ENCODE results near the gene POLR1E.

The POLR1E gene

DNA sequence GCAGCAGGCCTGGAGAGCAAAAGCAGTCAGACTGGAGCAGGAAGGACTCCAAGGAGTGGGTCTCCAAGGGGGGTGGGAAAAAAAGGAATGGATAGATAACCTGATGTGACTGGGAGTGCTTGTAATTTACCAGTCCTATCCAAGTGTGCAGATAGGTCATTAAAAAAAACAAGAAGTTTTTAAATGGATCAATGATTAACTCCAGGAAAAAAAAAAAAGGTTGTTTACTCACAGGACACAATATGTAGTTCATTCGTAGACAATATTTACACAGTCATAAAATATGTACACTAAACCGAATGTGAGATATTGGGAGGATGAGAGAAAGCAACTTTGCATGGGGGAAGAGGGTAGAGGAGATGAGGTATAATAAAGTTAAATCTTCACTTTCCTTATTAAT, 40.9 kb upstream of the POLR1E start:
- Histone ChIP-seq H3K9ac (ENCODE audit: insufficient read length) (no peak overlapping the region), H3K36me3 (ENCODE audit: insufficient read depth, low read length) (peaks cover 47% of the 10 kb centered on the region)
- TF ChIP-seq FOXP2 (optimal IDR thresholded peaks at IDR 0.05; ENCODE audit: control extremely low read depth, extremely low read length, insufficient read depth) (no peak), EZH2 (IDR thresholded peaks at IDR 0.05) (no peak), POLR2AphosphoS5 (IDR thresholded peaks at IDR 0.05; ENCODE audit: borderline replicate concordance, low read depth, low read length) (no peak)

DNA sequence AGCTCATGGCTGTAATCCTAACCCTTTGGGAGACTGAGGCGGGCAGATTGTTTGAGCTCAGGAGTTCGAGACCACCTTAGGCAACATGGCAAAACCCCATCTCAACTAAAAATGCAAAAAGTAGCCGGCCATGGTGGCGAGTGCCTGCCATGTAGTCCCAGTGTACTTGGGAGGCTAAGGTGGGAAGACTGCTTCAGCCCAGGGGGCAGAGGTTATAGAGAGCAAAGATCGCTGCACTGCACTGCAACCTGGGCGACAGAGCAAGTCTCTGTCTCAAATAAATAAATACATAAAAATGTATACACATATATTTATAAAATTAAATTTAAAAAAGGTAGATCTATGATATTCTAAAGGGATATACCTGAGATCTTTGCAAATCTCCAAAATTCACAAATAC, 39.9 kb upstream of the POLR1E start:
- Histone ChIP-seq H3K4me3 (no peak overlapping the region), H3K36me3 (ENCODE audit: insufficient read depth, low read length) (peaks cover 40% of the 10 kb centered on the region), H3K9ac (ENCODE audit: insufficient read length) (no peak overlapping the region), H3K27ac (no peak overlapping the region), H3K9me3 (ENCODE audit: low read depth, low read length) (no peaks in the 10 kb centered on the region)
- no peak for DNase-seq (ENCODE audit: low read depth, low spot score)
- TF ChIP-seq FOXP2 (optimal IDR thresholded peaks at IDR 0.05; ENCODE audit: control extremely low read depth, extremely low read length, insufficient read depth) (no peak), POLR2AphosphoS5 (IDR thresholded peaks at IDR 0.05; ENCODE audit: borderline replicate concordance, low read depth, low read length) (no peak), EZH2 (IDR thresholded peaks at IDR 0.05) (no peak)

More for the DNA sequence above, 40.9 kb upstream of the POLR1E start:
- Histone ChIP-seq H3K9me3 (ENCODE audit: low read depth, low read length) (no peaks in the 10 kb centered on the region), H3K27ac (no peak overlapping the region), H3K4me3 (no peak overlapping the region)
- DNase-seq (ENCODE audit: low read depth, low spot score) = no peak

DNA sequence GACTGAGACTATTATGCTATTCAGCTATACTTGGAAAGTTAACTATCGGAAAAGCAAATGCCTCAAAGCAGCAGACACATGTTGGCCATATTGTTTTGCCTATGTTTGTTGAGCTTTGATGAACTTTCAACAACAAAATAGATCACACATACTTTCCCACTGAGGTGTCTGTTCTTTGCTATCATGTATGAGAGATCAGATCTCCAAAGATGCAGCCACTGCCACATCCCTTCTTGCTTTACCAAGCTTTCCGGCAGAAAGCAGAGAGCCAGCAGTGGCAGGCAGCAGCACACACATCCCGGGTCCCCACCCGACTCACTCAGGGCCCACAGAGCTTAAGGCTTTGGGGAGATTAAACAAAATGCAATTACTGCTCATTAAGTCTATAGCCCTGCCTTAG, 39.3 kb upstream of the POLR1E start:
- H3K36me3 ChIP-seq (ENCODE audit: insufficient read depth, low read length) = peaks cover 35% of the 10 kb centered on the region
- H3K9me3 ChIP-seq (ENCODE audit: low read depth, low read length) = no peaks in the 10 kb centered on the region
- no peak overlapping the region for H3K4me3 ChIP-seq
- no peak overlapping the region for H3K27ac ChIP-seq
- TF ChIP-seq FOXP2 (optimal IDR thresholded peaks at IDR 0.05; ENCODE audit: control extremely low read depth, extremely low read length, insufficient read depth) (no peak), EZH2 (IDR thresholded peaks at IDR 0.05) (no peak), POLR2AphosphoS5 (IDR thresholded peaks at IDR 0.05; ENCODE audit: borderline replicate concordance, low read depth, low read length) (no peak)
- no peak for DNase-seq (ENCODE audit: low read depth, low spot score)
- no peak overlapping the region for H3K9ac ChIP-seq (ENCODE audit: insufficient read length)

DNA sequence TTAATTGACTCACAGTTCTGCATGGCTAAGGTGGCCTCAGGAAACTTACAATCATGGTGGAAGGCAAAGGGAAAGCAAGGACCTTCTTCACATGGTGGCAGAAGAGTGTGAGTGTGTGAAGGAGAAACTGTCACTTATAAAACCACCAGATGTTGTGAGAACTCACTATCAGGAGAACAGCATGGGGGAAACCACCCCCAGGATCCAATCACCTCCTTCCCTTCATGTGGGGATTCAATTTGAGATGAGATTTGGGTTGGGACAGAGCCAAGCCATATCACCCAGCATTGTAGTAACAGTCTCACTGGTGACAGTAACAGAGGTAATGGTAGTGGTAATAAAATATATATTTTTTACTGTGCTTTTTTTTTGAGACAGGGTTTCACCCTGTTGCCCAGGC, 38.6 kb upstream of the POLR1E start:
- Histone ChIP-seq H3K4me3 (no peak overlapping the region), H3K9ac (ENCODE audit: insufficient read length) (no peak overlapping the region), H3K9me3 (ENCODE audit: low read depth, low read length) (no peaks in the 10 kb centered on the region), H3K36me3 (ENCODE audit: insufficient read depth, low read length) (peaks cover 27% of the 10 kb centered on the region), H3K27ac (no peak overlapping the region)
- DNase-seq (ENCODE audit: low read depth, low spot score) = no peak
- TF ChIP-seq EZH2 (IDR thresholded peaks at IDR 0.05) (no peak), FOXP2 (optimal IDR thresholded peaks at IDR 0.05; ENCODE audit: control extremely low read depth, extremely low read length, insufficient read depth) (no peak), POLR2AphosphoS5 (IDR thresholded peaks at IDR 0.05; ENCODE audit: borderline replicate concordance, low read depth, low read length) (no peak)

DNA sequence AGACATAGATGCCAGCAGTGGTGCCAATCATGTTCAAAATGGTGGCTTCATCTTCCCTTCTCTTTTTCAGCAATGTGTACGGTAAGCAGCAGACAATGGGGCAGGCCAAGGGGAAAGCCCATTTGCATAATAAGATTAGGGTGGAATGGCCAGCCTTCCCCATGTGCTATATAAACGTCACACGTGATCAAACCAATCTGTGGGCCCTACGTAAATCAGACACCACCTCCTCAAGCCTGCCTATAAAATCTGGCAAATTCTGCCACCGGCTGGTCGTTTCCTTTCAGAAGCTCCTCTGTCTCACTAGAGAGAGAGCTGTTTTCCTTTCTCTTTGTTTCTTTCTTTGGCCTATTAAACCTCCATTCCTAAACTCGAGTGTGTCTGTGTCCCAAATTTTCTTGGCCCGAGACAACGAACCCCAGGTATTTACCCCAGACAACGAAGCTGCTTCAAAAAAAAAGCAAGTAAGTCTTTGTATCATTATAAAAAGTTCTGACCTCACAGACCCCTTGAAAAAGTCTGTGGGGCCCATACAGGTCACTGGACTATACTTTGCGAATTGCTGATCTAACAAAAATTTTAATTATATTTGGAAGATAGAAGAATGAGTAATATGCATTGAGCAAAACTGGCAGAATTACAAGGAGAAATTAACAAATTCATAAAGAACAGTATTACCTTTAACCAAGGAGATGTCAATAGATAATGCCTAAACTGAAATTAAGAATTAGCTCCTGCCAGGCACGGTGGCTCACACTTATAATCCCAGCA, 35.7 kb upstream of the POLR1E start:
- H3K36me3 ChIP-seq (ENCODE audit: insufficient read depth, low read length) = peaks cover 18% of the 10 kb centered on the region
- DNase-seq (ENCODE audit: low read depth, low spot score) = no peak
- H3K9me3 ChIP-seq (ENCODE audit: low read depth, low read length) = no peaks in the 10 kb centered on the region
- H3K27ac ChIP-seq = peak overlapping the region; percentile 58; the same call in 1 of the 2 replicates
- H3K4me3 ChIP-seq = no peak overlapping the region
- no peak overlapping the region for H3K9ac ChIP-seq (ENCODE audit: insufficient read length)
- TF ChIP-seq FOXP2 (optimal IDR thresholded peaks at IDR 0.05; ENCODE audit: control extremely low read depth, extremely low read length, insufficient read depth) = no peak
- no peak for TF ChIP-seq POLR2AphosphoS5 (IDR thresholded peaks at IDR 0.05; ENCODE audit: borderline replicate concordance, low read depth, low read length)
- TF ChIP-seq EZH2 (IDR thresholded peaks at IDR 0.05) = no peak

DNA sequence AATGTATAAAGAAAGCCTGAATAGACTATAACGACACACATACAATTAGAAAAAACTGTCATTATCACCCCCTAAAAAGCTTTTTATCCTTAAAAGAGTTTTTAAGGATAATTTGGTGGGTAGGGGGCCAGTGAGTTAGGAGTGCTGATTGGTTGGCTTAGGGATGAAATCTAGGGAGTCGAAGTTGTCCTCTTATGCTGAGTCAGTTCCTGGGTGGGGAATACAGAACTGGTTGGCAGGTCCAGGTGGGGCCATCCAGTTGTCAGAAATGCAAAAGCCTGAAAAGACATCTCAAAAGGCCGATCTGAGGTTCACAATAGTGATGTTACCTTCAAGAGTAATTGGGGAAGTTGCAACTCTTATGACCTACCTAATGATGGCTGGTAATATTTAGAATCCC, 34.1 kb upstream of the POLR1E start:
- TF ChIP-seq FOXP2 (optimal IDR thresholded peaks at IDR 0.05; ENCODE audit: control extremely low read depth, extremely low read length, insufficient read depth) (no peak), POLR2AphosphoS5 (IDR thresholded peaks at IDR 0.05; ENCODE audit: borderline replicate concordance, low read depth, low read length) (no peak), EZH2 (IDR thresholded peaks at IDR 0.05) (no peak)
- no peaks in the 10 kb centered on the region for H3K9me3 ChIP-seq (ENCODE audit: low read depth, low read length)

DNA sequence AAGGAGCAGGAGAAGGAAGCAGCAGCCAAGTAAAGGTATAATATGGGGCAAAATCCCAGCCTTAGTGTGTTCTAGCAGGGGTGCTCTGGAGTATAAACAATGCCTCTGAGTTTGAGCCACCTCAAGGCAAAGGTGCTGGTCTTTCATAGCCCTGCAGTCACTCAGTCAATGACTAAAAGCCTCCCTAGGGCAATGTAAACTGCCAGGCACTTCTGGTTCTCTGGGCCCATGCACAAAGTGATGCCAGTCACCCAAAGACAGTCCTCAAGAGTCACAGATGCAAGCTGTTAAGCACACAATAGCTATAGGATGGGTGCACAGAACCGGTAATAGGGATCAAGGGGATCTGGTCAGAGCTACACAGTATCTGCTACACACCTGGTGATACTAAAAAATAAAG, 33.1 kb upstream of the POLR1E start:
- DNase-seq (ENCODE audit: low read depth, low spot score) = no peak
- Histone ChIP-seq H3K27ac (peak overlapping the region; percentile 74), H3K36me3 (ENCODE audit: insufficient read depth, low read length) (peaks cover 21% of the 10 kb centered on the region), H3K4me3 (peak overlapping the region; percentile 20; the same call in 1 of the 2 replicates), H3K9ac (ENCODE audit: insufficient read length) (no peak overlapping the region), H3K9me3 (ENCODE audit: low read depth, low read length) (no peaks in the 10 kb centered on the region)
- TF ChIP-seq FOXP2 (optimal IDR thresholded peaks at IDR 0.05; ENCODE audit: control extremely low read depth, extremely low read length, insufficient read depth) (no peak), EZH2 (IDR thresholded peaks at IDR 0.05) (no peak), POLR2AphosphoS5 (IDR thresholded peaks at IDR 0.05; ENCODE audit: borderline replicate concordance, low read depth, low read length) (no peak)

More for the DNA sequence above, 34.1 kb upstream of the POLR1E start:
- Histone ChIP-seq H3K36me3 (ENCODE audit: insufficient read depth, low read length) (peaks cover 18% of the 10 kb centered on the region), H3K27ac (no peak overlapping the region; the same call in 1 of the 2 replicates), H3K9ac (ENCODE audit: insufficient read length) (no peak overlapping the region), H3K4me3 (no peak overlapping the region)
- no peak for DNase-seq (ENCODE audit: low read depth, low spot score)

DNA sequence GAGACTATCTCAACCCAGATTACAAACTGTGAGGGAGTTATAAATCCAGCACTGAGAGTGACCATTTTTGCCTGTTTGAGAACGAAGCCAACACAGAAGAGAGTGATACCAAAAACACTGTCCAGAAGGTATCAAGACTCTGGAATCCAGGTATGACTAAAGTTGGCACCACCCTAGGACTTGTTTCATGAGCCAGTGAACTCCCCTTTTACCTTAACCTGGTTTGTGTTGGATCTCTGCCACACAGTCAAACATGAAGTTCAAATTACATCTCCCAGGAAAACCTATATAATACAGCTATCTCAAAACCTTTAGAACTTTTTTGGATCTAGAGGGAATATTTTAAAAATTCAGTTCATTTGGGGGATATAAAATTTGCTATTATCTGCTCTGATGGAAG, 31.9 kb upstream of the POLR1E start:
- H3K9ac ChIP-seq (ENCODE audit: insufficient read length) = no peak overlapping the region
- H3K27ac ChIP-seq = no peak overlapping the region
- DNase-seq (ENCODE audit: low read depth, low spot score) = no peak
- H3K9me3 ChIP-seq (ENCODE audit: low read depth, low read length) = no peaks in the 10 kb centered on the region
- no peak overlapping the region for H3K4me3 ChIP-seq
- peaks cover 17% of the 10 kb centered on the region for H3K36me3 ChIP-seq (ENCODE audit: insufficient read depth, low read length)
- TF ChIP-seq FOXP2 (optimal IDR thresholded peaks at IDR 0.05; ENCODE audit: control extremely low read depth, extremely low read length, insufficient read depth) (no peak), EZH2 (IDR thresholded peaks at IDR 0.05) (no peak), POLR2AphosphoS5 (IDR thresholded peaks at IDR 0.05; ENCODE audit: borderline replicate concordance, low read depth, low read length) (no peak)

All from SK-N-MC (cell line).